Measurements from ENCODE around the gene ARHGAP26. TPM values are rescaled to one million over a fixed set of nuclear protein-coding genes. Genes with fewer than 3 reads are reported as not detected.

Gene ARHGAP26
- total and polyA plus RNA-seq, 2 experiments from 2014 or later = 9.5 to 16.8 TPM

DNA sequence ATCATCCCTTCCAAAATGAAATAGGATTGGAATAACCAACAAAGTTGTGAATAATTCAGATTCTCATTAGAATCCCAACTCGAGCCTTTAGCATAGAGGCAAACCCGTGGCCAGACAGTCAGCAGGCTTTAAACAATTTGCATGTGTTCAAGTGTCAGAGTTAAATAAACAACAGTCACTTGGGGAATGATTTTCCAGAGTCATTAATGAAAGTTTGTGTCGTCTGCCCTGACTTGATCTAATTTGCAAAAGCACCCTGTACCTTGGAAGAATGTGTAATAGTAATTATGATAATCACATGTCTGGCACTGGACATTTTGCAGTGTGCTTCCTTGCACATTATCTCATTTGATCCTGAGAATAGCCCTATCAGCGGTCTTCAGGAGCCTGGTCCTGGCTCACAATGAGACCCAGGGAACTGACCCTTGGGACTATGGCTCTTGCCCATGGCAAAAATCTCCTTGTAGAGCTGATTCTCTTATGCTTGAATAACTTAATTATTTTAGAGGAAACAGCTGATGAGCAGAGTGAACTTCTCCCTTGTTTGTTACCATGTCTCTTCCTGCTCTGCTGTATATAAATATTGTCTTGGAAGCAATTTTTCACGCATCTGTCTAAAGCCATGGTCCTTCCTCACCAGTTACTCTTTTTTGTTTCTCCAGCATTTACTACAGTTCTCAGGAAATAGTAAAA lies 360.6 kb downstream of the ARHGAP26 start (continued):
- TF ChIP-seq POLR2AphosphoS5 (IDR thresholded peaks at IDR 0.05; ENCODE audit: low read depth) (no peak), EZH2 (IDR thresholded peaks at IDR 0.05; ENCODE audit: low read depth, unreplicated experiment) (no peak)
- TF ChIP-seq, protein P1, sequence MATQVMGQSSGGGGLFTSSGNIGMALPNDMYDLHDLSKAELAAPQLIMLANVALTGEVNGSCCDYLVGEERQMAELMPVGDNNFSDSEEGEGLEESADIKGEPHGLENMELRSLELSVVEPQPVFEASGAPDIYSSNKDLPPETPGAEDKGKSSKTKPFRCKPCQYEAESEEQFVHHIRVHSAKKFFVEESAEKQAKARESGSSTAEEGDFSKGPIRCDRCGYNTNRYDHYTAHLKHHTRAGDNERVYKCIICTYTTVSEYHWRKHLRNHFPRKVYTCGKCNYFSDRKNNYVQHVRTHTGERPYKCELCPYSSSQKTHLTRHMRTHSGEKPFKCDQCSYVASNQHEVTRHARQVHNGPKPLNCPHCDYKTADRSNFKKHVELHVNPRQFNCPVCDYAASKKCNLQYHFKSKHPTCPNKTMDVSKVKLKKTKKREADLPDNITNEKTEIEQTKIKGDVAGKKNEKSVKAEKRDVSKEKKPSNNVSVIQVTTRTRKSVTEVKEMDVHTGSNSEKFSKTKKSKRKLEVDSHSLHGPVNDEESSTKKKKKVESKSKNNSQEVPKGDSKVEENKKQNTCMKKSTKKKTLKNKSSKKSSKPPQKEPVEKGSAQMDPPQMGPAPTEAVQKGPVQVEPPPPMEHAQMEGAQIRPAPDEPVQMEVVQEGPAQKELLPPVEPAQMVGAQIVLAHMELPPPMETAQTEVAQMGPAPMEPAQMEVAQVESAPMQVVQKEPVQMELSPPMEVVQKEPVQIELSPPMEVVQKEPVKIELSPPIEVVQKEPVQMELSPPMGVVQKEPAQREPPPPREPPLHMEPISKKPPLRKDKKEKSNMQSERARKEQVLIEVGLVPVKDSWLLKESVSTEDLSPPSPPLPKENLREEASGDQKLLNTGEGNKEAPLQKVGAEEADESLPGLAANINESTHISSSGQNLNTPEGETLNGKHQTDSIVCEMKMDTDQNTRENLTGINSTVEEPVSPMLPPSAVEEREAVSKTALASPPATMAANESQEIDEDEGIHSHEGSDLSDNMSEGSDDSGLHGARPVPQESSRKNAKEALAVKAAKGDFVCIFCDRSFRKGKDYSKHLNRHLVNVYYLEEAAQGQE (IDR thresholded peaks at IDR 0.05; ENCODE audit: unreplicated experiment) = no peak

DNA sequence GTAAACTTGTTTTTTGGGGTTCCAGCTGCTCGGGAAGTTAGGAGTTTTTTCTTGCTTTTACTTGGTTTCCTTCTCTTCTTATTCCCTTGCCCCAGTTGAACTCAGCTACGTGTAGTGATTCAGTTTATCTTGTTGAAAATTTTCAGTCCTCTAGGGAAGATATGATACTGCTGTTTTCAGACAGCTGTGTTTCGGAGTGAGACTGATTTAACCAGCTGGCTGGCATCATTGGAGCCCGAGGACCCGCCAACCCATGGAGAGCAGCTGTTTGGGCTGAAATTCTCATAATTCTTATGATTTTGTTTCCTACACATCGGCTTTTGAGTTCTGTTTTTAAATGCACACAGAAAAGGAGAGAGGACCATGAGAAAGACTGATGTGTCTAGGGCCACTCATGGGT lies 361.8 kb downstream of the ARHGAP26 start:
- no peaks in the 10 kb centered on the region for H3K36me3 Mint-ChIP-seq (ENCODE audit: low read depth)
- no peaks in the 10 kb centered on the region for H3K27me3 Mint-ChIP-seq (ENCODE audit: insufficient read depth, low read depth, poor library complexity)
- Histone ChIP-seq H3K27me3 (ENCODE audit: insufficient read depth) (no peaks in the 10 kb centered on the region), H2AFZ (no peak overlapping the region), H3K79me2 (replicated peaks; ENCODE audit: insufficient read depth) (no peaks in the 10 kb centered on the region), H3K27ac (ENCODE audit: low read depth) (no peak overlapping the region), H4K20me1 (replicated peaks; ENCODE audit: insufficient read depth) (no peaks in the 10 kb centered on the region), H3F3A (replicated peaks; ENCODE audit: low read depth) (no peaks in the 10 kb centered on the region), H3K4me2 (no peak overlapping the region), H3K36me3 (ENCODE audit: insufficient read depth) (no peaks in the 10 kb centered on the region), H3K4me3 (no peak overlapping the region), H3K4me1 (ENCODE audit: insufficient read depth) (no peaks in the 10 kb centered on the region), H3K9me2 (ENCODE audit: insufficient read depth) (no peaks in the 10 kb centered on the region)
- H3K4me3 Mint-ChIP-seq = no peak overlapping the region
- DNase-seq (ENCODE audit: low spot score) = no peak
- ATAC-seq = no peak
- H3K4me1 Mint-ChIP-seq = no peaks in the 10 kb centered on the region
- peak overlapping the region; percentile 36; the same call in 1 of the 2 replicates for H3K27ac Mint-ChIP-seq
- H3K9me3 Mint-ChIP-seq = no peaks in the 10 kb centered on the region
- TF ChIP-seq ZNF114 (CRISPR knock-in tag; IDR thresholded peaks at IDR 0.05) (no peak), STAT1 (IDR thresholded peaks at IDR 0.05; ENCODE audit: unreplicated experiment) (no peak), NANOG (IDR thresholded peaks at IDR 0.05; ENCODE audit: borderline replicate concordance) (no peak), ZNF331 (CRISPR knock-in tag; IDR thresholded peaks at IDR 0.05; ENCODE audit: low read depth) (no peak), EZH2phosphoT487 (IDR thresholded peaks at IDR 0.05; ENCODE audit: unreplicated experiment) (no peak)
- TF ChIP-seq, protein P1 (IDR thresholded peaks at IDR 0.05; ENCODE audit: unreplicated experiment) = no peak
- TF ChIP-seq, protein P2, sequence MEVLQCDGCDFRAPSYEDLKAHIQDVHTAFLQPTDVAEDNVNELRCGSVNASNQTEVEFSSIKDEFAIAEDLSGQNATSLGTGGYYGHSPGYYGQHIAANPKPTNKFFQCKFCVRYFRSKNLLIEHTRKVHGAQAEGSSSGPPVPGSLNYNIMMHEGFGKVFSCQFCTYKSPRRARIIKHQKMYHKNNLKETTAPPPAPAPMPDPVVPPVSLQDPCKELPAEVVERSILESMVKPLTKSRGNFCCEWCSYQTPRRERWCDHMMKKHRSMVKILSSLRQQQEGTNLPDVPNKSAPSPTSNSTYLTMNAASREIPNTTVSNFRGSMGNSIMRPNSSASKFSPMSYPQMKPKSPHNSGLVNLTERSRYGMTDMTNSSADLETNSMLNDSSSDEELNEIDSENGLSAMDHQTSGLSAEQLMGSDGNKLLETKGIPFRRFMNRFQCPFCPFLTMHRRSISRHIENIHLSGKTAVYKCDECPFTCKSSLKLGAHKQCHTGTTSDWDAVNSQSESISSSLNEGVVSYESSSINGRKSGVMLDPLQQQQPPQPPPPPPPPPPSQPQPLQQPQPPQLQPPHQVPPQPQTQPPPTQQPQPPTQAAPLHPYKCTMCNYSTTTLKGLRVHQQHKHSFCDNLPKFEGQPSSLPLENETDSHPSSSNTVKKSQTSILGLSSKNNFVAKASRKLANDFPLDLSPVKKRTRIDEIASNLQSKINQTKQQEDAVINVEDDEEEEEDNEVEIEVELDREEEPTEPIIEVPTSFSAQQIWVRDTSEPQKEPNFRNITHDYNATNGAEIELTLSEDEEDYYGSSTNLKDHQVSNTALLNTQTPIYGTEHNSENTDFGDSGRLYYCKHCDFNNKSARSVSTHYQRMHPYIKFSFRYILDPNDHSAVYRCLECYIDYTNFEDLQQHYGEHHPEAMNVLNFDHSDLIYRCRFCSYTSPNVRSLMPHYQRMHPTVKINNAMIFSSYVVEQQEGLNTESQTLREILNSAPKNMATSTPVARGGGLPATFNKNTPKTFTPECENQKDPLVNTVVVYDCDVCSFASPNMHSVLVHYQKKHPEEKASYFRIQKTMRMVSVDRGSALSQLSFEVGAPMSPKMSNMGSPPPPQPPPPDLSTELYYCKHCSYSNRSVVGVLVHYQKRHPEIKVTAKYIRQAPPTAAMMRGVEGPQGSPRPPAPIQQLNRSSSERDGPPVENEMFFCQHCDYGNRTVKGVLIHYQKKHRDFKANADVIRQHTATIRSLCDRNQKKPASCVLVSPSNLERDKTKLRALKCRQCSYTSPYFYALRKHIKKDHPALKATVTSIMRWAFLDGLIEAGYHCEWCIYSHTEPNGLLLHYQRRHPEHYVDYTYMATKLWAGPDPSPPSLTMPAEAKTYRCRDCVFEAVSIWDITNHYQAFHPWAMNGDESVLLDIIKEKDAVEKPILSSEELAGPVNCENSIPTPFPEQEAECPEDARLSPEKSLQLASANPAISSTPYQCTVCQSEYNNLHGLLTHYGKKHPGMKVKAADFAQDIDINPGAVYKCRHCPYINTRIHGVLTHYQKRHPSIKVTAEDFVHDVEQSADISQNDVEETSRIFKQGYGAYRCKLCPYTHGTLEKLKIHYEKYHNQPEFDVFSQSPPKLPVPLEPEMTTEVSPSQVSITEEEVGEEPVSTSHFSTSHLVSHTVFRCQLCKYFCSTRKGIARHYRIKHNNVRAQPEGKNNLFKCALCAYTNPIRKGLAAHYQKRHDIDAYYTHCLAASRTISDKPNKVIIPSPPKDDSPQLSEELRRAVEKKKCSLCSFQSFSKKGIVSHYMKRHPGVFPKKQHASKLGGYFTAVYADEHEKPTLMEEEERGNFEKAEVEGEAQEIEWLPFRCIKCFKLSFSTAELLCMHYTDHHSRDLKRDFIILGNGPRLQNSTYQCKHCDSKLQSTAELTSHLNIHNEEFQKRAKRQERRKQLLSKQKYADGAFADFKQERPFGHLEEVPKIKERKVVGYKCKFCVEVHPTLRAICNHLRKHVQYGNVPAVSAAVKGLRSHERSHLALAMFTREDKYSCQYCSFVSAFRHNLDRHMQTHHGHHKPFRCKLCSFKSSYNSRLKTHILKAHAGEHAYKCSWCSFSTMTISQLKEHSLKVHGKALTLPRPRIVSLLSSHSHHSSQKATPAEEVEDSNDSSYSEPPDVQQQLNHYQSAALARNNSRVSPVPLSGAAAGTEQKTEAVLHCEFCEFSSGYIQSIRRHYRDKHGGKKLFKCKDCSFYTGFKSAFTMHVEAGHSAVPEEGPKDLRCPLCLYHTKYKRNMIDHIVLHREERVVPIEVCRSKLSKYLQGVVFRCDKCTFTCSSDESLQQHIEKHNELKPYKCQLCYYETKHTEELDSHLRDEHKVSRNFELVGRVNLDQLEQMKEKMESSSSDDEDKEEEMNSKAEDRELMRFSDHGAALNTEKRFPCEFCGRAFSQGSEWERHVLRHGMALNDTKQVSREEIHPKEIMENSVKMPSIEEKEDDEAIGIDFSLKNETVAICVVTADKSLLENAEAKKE (CRISPR knock-in tag; IDR thresholded peaks at IDR 0.05) = no peak

Measured in GM23338 (cell line).